Left lobe of liver (tissue), 2 donors: Measurements from ENCODE around the gene INPP1. TPM values are rescaled to one million over a fixed set of nuclear protein-coding genes. Genes with fewer than 3 reads are reported as not detected.

Source experiments
- ATAC-seq: fragments of 200-7000 bp; cut with Tn5 transposase; one replicate; pipeline ENCODE4 v1.9.1; 2020; ENCODE audit warnings: mild to moderate bottlenecking, moderate library complexity
- DNase-seq: peaks from one replicate; pipeline ENCODE4 v3.0.0-alpha.2; 2020; ENCODE audit warnings: low spot score
- total RNA-seq: library from RNA; stranded (reverse); gene quantifications from one replicate; pipeline ENCODE4 v1.2.1, GENCODE V29; 2021
- donor health status: DM: no; HTN: no; CAD: no; lungs with moderate emphysema.
- donor health status: DM: no; HTN: yes; CAD: no.

INPP1 gene
- total RNA-seq, 1 donor from 2014 or later: 12.4 TPM

- ATAC-seq (no peak), DNase-seq (no peak)
These were observed 17.2 kb downstream of the INPP1 start for GRCh38 chr2:190360561-190360960.

GRCh38 chr2:190360965-190361364 is 17.6 kb downstream of the INPP1 start:
- DNase-seq: no peak
- ATAC-seq: no peak

GRCh38 chr2:190361572-190361971 is 18.2 kb downstream of the INPP1 start:
- no peak for ATAC-seq
- DNase-seq: no peak

GRCh38 chr2:190362894-190363293 is 19.5 kb downstream of the INPP1 start:
- no peak for DNase-seq
- peak; percentile 29 for ATAC-seq

GRCh38 chr2:190365499-190366204 is 22.3 kb downstream of the INPP1 start:
- ATAC-seq (no peak), DNase-seq (no peak)

- DNase-seq (no peak), ATAC-seq (no peak)
These were observed 22.9 kb downstream of the INPP1 start for GRCh38 chr2:190366248-190366753.

GRCh38 chr2:190367091-190367490 is 23.7 kb downstream of the INPP1 start:
- no peak for DNase-seq
- ATAC-seq: no peak

GRCh38 chr2:190369635-190370034 is 26.2 kb downstream of the INPP1 start:
- no peak for DNase-seq
- ATAC-seq: peak; percentile 83

GRCh38 chr2:190376083-190376482 is 32.7 kb downstream of the INPP1 start:
- DNase-seq (no peak), ATAC-seq (no peak)

- ATAC-seq: peak; percentile 58
- DNase-seq: no peak
These were observed 33.3 kb downstream of the INPP1 start for GRCh38 chr2:190376591-190377245.

- DNase-seq: no peak
- no peak for ATAC-seq
These were observed 35.5 kb downstream of the INPP1 start for GRCh38 chr2:190378880-190379237.

- DNase-seq (no peak), ATAC-seq (no peak)
These were observed 36.0 kb downstream of the INPP1 start for GRCh38 chr2:190379249-190379964.

GRCh38 chr2:190380962-190381412 is 37.6 kb downstream of the INPP1 start:
- ATAC-seq (no peak), DNase-seq (no peak)

- ATAC-seq: peak; percentile 90
- no peak for DNase-seq
These were observed 39.5 kb downstream of the INPP1 start for GRCh38 chr2:190382851-190383250.

GRCh38 chr2:190387422-190387821 is 44.0 kb downstream of the INPP1 start:
- ATAC-seq: no peak
- DNase-seq: no peak

- no peak for DNase-seq
- peak; percentile 71 for ATAC-seq
These were observed 52.9 kb downstream of the INPP1 start for GRCh38 chr2:190396271-190396670.

- no peak for ATAC-seq
These were observed 59.7 kb downstream of the INPP1 start for GRCh38 chr2:190402986-190403603.

GRCh38 chr2:190404487-190404886 is 61.1 kb downstream of the INPP1 start:
- DNase-seq: no peak

More at GRCh38 chr2:190402986-190403603, 59.7 kb downstream of the INPP1 start:
- no peak for DNase-seq

GRCh38 chr2:190405070-190405469 is 61.7 kb downstream of the INPP1 start:
- no peak for ATAC-seq
- DNase-seq: no peak

More at GRCh38 chr2:190404487-190404886, 61.1 kb downstream of the INPP1 start:
- ATAC-seq: no peak

GRCh38 chr2:190405995-190406394 is 62.6 kb downstream of the INPP1 start:
- no peak for ATAC-seq
- DNase-seq: no peak

- DNase-seq (no peak), ATAC-seq (no peak)
These were observed 63.4 kb downstream of the INPP1 start for GRCh38 chr2:190406805-190407204.
